Measurements from ENCODE around the gene PRKRA.
A peak's percentile ranks its signal among the peaks of the same experiment; 100 is the strongest.
"Not testable (repeated sequence)": the region's sequence is repeated elsewhere in the genome, so short reads cannot be mapped to it uniquely, and the experiment has no call there.

Gene PRKRA

DNA sequence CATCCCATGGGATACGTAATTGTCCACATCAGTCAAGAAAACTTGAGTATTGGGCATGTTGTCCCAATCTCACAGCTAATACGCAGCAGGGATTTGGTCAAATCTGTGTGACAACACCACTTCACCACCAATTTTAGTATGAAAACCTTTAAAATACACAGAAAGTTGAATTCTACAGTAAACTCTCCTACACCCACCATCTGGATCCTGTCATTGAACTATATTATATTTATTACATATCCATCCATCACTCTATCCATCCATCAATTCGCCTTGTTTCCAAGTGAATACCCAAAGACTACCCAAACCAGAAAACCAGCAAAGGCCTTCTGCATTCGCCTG, 28.3 kb upstream of the PRKRA start:
- Histone ChIP-seq H3K4me3 (ENCODE audit: low read length) (peak overlapping the region; percentile 90), H3K4me2 (ENCODE audit: low read length) (peak overlapping the region; percentile 97), H3K4me1 (ENCODE audit: control insufficient read depth, insufficient read depth, low read length) (peaks cover 24% of the 10 kb centered on the region), H3K27me3 (ENCODE audit: control insufficient read depth, insufficient read depth, low read length) (no peaks in the 10 kb centered on the region), H3K36me3 (ENCODE audit: insufficient read depth, low read length) (no peaks in the 10 kb centered on the region), H3K9me3 (replicated peaks; ENCODE audit: low read length) (no peaks in the 10 kb centered on the region), H3K9ac (ENCODE audit: low read depth, low read length) (no peak overlapping the region)

DNA sequence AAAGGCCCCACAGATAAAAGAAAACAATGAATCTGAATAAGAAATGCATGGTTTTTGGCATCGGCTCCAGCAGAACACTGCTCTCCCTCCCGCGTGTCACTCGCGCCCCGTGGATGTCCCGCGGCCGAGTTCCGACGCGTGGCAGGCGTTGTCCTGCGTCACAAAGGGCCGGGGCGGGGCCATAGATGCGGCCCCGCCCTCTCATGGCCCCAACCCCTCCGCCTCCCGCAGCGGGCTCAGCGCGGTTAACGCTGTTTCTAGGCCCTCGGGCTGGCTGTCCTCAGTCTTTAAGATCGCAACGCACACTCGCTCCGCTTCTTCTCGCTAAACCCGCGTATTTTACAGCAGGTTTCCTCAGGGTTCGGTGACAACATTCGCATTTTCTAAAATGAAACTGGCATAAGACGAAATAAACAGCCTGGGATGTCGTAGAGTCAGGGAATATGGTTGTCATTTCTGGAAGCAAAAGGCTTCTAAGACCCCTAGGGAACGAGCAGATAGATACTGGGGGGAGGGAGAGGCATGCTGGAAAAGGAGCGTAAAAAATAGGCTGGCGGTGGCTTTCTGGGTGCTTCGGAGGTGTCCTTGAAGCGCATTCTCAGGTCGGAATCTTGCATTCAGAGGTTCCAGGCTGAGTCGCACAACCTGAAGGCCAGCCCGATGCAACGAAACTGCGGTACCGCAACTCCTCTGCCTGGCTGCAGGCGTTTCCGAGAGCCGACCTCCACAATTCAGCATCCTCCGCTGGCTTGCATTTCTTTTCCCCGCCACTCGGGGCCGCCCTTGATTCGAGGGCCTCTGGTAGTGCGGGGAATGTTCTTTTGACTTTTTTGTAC, 27.7 kb upstream of the PRKRA start, which contains the start of gene FKBP7:
Gene FKBP7, minus strand, starts transcription at position 162 of the 836 bp plus-strand sequence. Its CDS starts 101 bp downstream, at position 61.
- Histone ChIP-seq H3K36me3 (ENCODE audit: insufficient read depth, low read length) (no peaks in the 10 kb centered on the region), H3K4me1 (ENCODE audit: control insufficient read depth, insufficient read depth, low read length) (peaks cover 18% of the 10 kb centered on the region), H3K9ac (ENCODE audit: low read depth, low read length) (peak within 1 kb of the TSS; percentile 95), H3K9me3 (replicated peaks; ENCODE audit: low read length) (no peaks in the 10 kb centered on the region), H3K4me2 (ENCODE audit: low read length) (peak within 1 kb of the TSS; percentile 97), H3K27me3 (ENCODE audit: control insufficient read depth, insufficient read depth, low read length) (no peaks in the 10 kb centered on the region), H3K4me3 (ENCODE audit: low read length) (peak within 1 kb of the TSS; percentile 90)

- Histone ChIP-seq H3K36me3 (ENCODE audit: insufficient read depth, low read length) (no peaks in the 10 kb centered on the region), H3K9ac (ENCODE audit: low read depth, low read length) (peak overlapping the region; percentile 95), H3K27me3 (ENCODE audit: control insufficient read depth, insufficient read depth, low read length) (no peaks in the 10 kb centered on the region), H3K4me2 (ENCODE audit: low read length) (peak overlapping the region; percentile 97), H3K9me3 (replicated peaks; ENCODE audit: low read length) (no peaks in the 10 kb centered on the region), H3K4me3 (ENCODE audit: low read length) (peak overlapping the region; percentile 90), H3K4me1 (ENCODE audit: control insufficient read depth, insufficient read depth, low read length) (peaks cover 17% of the 10 kb centered on the region)
These were observed 27.1 kb upstream of the PRKRA start for GRCh38 chr2:178478130-178478438.

DNA sequence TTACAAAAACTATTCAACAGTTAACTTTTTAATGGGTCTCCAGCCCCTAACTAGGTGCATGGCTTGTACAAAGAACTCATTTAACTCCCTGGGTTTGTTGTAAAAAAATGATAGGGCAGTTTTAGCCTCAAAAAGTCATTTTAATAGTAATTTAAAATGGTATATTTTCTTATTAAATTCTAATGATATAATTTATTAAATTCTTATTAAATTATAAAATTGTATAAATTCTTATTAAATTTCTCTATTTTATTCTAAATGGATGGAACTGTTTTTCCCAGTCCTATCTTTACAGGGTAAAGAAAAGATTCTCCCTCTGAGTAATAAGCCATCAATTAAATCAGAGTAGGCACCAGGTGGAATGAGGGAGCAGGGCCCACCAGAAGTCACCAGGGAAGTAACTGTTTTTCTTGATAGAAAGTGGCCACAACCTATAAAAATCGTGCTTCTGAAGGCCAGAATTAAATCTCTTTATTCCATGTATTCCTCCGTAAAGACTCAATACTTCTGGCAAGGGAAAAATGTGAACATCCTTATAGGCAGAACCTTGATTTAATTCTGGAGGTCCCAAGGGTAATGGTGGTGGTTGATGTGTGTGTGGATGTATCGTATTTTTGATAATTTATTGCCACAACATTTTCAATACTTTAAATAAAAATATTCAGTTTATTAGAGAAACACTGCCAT, 26.6 kb upstream of the PRKRA start:
- H3K4me1 ChIP-seq (ENCODE audit: control insufficient read depth, insufficient read depth, low read length) = peaks cover 17% of the 10 kb centered on the region
- H3K36me3 ChIP-seq (ENCODE audit: insufficient read depth, low read length) = no peaks in the 10 kb centered on the region

DNA sequence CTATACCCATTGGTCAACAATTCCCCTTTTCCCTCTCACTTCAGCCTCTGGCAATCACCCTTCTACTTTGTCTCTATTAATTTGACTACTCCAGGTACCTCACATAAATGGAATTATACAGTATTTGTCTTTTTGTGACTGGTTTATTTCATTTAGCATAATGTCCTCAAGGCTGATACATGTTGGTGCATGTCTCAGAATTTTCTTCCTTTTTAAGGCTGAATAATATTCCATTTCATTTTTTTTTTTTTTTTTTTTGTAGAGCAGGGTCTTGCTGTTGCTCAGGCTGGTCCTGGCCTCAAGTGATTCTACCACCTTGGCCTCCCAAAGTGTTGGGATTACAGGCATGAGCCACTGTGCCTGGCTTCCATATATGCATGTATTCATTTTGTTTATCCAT, 25.5 kb upstream of the PRKRA start:
- no peaks in the 10 kb centered on the region for H3K36me3 ChIP-seq (ENCODE audit: insufficient read depth, low read length)
- H3K9ac ChIP-seq (ENCODE audit: low read depth, low read length) = no peak overlapping the region
- peak overlapping the region; percentile 97 for H3K4me2 ChIP-seq (ENCODE audit: low read length)
- H3K4me1 ChIP-seq (ENCODE audit: control insufficient read depth, insufficient read depth, low read length) = peaks cover 13% of the 10 kb centered on the region
- H3K4me3 ChIP-seq (ENCODE audit: low read length) = no peak overlapping the region
- no peaks in the 10 kb centered on the region for H3K9me3 ChIP-seq (replicated peaks; ENCODE audit: low read length)
- no peaks in the 10 kb centered on the region for H3K27me3 ChIP-seq (ENCODE audit: control insufficient read depth, insufficient read depth, low read length)

More for the DNA sequence above, 26.6 kb upstream of the PRKRA start:
- H3K27me3 ChIP-seq (ENCODE audit: control insufficient read depth, insufficient read depth, low read length) = no peaks in the 10 kb centered on the region
- peak overlapping the region; percentile 90 for H3K4me3 ChIP-seq (ENCODE audit: low read length)
- H3K4me2 ChIP-seq (ENCODE audit: low read length) = peak overlapping the region; percentile 97
- no peaks in the 10 kb centered on the region for H3K9me3 ChIP-seq (replicated peaks; ENCODE audit: low read length)
- H3K9ac ChIP-seq (ENCODE audit: low read depth, low read length) = peak overlapping the region; percentile 95

GRCh38 chr2:178474560-178474959, 23.6 kb upstream of the PRKRA start:
- no peak overlapping the region for H3K4me3 ChIP-seq (ENCODE audit: low read length)
- no peak overlapping the region for H3K4me2 ChIP-seq (ENCODE audit: low read length)
- H3K9me3 ChIP-seq (replicated peaks; ENCODE audit: low read length) = no peaks in the 10 kb centered on the region
- peaks cover 5% of the 10 kb centered on the region for H3K4me1 ChIP-seq (ENCODE audit: control insufficient read depth, insufficient read depth, low read length)
- H3K9ac ChIP-seq (ENCODE audit: low read depth, low read length) = no peak overlapping the region
- no peaks in the 10 kb centered on the region for H3K27me3 ChIP-seq (ENCODE audit: control insufficient read depth, insufficient read depth, low read length)
- H3K36me3 ChIP-seq (ENCODE audit: insufficient read depth, low read length) = no peaks in the 10 kb centered on the region

GRCh38 chr2:178473931-178474330, 23.0 kb upstream of the PRKRA start:
- H3K4me3 ChIP-seq (ENCODE audit: low read length) = no peak overlapping the region
- H3K4me1 ChIP-seq (ENCODE audit: control insufficient read depth, insufficient read depth, low read length) = no peaks in the 10 kb centered on the region
- no peaks in the 10 kb centered on the region for H3K9me3 ChIP-seq (replicated peaks; ENCODE audit: low read length)
- no peaks in the 10 kb centered on the region for H3K36me3 ChIP-seq (ENCODE audit: insufficient read depth, low read length)
- no peak overlapping the region for H3K9ac ChIP-seq (ENCODE audit: low read depth, low read length)
- H3K4me2 ChIP-seq (ENCODE audit: low read length) = no peak overlapping the region
- H3K27me3 ChIP-seq (ENCODE audit: control insufficient read depth, insufficient read depth, low read length) = no peaks in the 10 kb centered on the region

- Histone ChIP-seq H3K36me3 (ENCODE audit: insufficient read depth, low read length) (no peaks in the 10 kb centered on the region), H3K4me3 (ENCODE audit: low read length) (no peak overlapping the region), H3K27me3 (ENCODE audit: control insufficient read depth, insufficient read depth, low read length) (no peaks in the 10 kb centered on the region), H3K4me1 (ENCODE audit: control insufficient read depth, insufficient read depth, low read length) (no peaks in the 10 kb centered on the region), H3K9me3 (replicated peaks; ENCODE audit: low read length) (no peaks in the 10 kb centered on the region), H3K4me2 (ENCODE audit: low read length) (no peak overlapping the region), H3K9ac (ENCODE audit: low read depth, low read length) (no peak overlapping the region)
These were observed 22.4 kb upstream of the PRKRA start for GRCh38 chr2:178473373-178473772.

GRCh38 chr2:178471313-178471712, 20.3 kb upstream of the PRKRA start:
- H3K9me3 ChIP-seq (replicated peaks; ENCODE audit: low read length); H3K4me2 ChIP-seq (ENCODE audit: low read length); H3K9ac ChIP-seq (ENCODE audit: low read depth, low read length); H3K4me1 ChIP-seq (ENCODE audit: control insufficient read depth, insufficient read depth, low read length); H3K36me3 ChIP-seq (ENCODE audit: insufficient read depth, low read length); H3K4me3 ChIP-seq (ENCODE audit: low read length); H3K27me3 ChIP-seq (ENCODE audit: control insufficient read depth, insufficient read depth, low read length): not testable (repeated sequence)

DNA sequence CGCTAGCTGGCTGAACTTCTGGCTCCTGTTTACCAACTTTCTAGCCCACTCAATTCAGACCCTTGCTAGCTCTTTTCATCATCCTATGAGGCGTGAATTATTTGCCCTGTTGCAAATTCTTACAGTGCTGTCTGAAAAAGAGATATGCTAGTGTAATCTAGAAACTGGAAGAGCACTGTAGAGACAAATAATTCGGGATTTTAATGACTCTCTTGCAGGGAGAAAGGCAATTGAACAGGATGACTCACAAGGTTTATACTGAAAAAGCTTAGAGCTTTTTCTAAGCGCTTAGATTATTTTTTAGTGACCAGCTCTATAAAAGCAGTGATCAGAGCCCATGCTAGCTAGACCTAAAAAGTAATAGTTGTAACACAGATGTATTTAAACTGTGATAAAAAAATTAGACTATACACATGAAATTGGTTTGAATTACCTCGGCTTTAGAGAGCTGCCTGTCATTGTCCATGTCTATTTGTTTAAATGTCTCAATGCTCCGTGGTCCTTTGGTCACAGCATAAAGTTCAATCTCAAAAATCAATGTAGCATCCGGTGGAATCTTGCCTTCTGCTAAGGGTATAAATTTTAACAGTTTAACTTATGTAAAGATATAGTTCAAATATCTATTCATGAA, 18.4 kb upstream of the PRKRA start:
- H3K4me1 ChIP-seq (ENCODE audit: control insufficient read depth, insufficient read depth, low read length) = no peaks in the 10 kb centered on the region
- H3K4me3 ChIP-seq (ENCODE audit: low read length) = no peak overlapping the region
- H3K4me2 ChIP-seq (ENCODE audit: low read length) = no peak overlapping the region
- H3K36me3 ChIP-seq (ENCODE audit: insufficient read depth, low read length) = no peaks in the 10 kb centered on the region
- H3K27me3 ChIP-seq (ENCODE audit: control insufficient read depth, insufficient read depth, low read length) = no peaks in the 10 kb centered on the region
- H3K9me3 ChIP-seq (replicated peaks; ENCODE audit: low read length) = no peaks in the 10 kb centered on the region
- H3K9ac ChIP-seq (ENCODE audit: low read depth, low read length) = no peak overlapping the region

GRCh38 chr2:178457390-178457886, 6.5 kb upstream of the PRKRA start:
- Histone ChIP-seq H3K4me1 (ENCODE audit: control insufficient read depth, insufficient read depth, low read length) (no peaks in the 10 kb centered on the region), H3K9me3 (replicated peaks; ENCODE audit: low read length) (no peaks in the 10 kb centered on the region), H3K9ac (ENCODE audit: low read depth, low read length) (no peak overlapping the region), H3K4me3 (ENCODE audit: low read length) (no peak overlapping the region), H3K36me3 (ENCODE audit: insufficient read depth, low read length) (no peaks in the 10 kb centered on the region), H3K27me3 (ENCODE audit: control insufficient read depth, insufficient read depth, low read length) (no peaks in the 10 kb centered on the region), H3K4me2 (ENCODE audit: low read length) (no peak overlapping the region)

Data from skeletal muscle satellite cell (primary cell).